ENCODE measurements around the gene DTX1. TPM values are rescaled to one million over a fixed set of nuclear protein-coding genes. Genes with fewer than 3 reads are reported as not detected.
A peak's percentile ranks its signal among the peaks of the same experiment; 100 is the strongest.

DTX1 gene
- total and polyA plus RNA-seq, 7 experiments from 2014 or later = 0.80 to 15.8 (median 4.5) TPM; not detected in 1

DNA sequence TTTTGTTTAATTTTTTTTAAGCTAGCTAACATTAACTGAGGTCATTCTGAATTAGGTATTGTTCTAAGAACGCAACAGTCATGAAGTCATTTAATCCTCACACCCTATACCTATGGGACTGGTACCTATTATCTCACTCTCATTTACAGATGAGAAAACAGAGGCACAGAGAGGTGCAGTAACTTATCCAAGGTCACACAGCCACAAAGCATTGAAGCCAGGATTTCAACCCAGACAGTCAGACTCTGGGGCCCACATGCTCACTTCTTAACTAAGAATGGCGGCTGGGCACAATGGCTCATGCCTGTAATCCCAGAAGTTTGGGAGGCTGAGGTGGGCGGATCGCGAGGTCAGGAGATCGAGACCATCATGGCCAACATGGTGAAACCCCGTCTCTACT, 15.0 kb upstream of the DTX1 start:
- H3K27me3 Mint-ChIP-seq = peaks cover 0 to 12% (median 0%) of the 10 kb centered on the region in 5 donors
- no peaks in the 10 kb centered on the region for H3K36me3 Mint-ChIP-seq
- Histone ChIP-seq H3K36me3 (ENCODE audit: control insufficient read depth in 2 of 3, insufficient read depth in 3 of 3, low read length in 3 of 3) (no peaks in the 10 kb centered on the region), H3K4me1 (ENCODE audit: control insufficient read depth in 2 of 2, insufficient read depth in 2 of 2, low read length in 2 of 2) (no peaks in the 10 kb centered on the region), H3K4me3 (ENCODE audit: low read length) (no peak overlapping the region), H3K27me3 (ENCODE audit: control insufficient read depth in 2 of 2, insufficient read depth in 2 of 2, low read length in 2 of 2) (no peaks in the 10 kb centered on the region), H3K27ac (ENCODE audit: low read depth, low read length) (no peak overlapping the region), H3K9me3 (ENCODE audit: control insufficient read depth in 2 of 3, low read length in 3 of 3) (no peaks in the 10 kb centered on the region)
- H3K27ac Mint-ChIP-seq = no peak overlapping the region
- H3K4me1 Mint-ChIP-seq = no peaks in the 10 kb centered on the region
- CTCF ChIA-PET = no interaction called here
- no peaks in the 10 kb centered on the region for H3K9me3 Mint-ChIP-seq
- intact Hi-C loops (cut with micrococcal nuclease) = loop anchor here in 1 of 2 donors (10.0 kb wide), 1 partner anchor 383 kb away; the partner anchor contains the start of gene SDSL
- DNase-seq (no peak), ATAC-seq (no peak)
- POLR2A ChIA-PET = no interaction called here
- H3K4me3 Mint-ChIP-seq = no peak overlapping the region

DNA sequence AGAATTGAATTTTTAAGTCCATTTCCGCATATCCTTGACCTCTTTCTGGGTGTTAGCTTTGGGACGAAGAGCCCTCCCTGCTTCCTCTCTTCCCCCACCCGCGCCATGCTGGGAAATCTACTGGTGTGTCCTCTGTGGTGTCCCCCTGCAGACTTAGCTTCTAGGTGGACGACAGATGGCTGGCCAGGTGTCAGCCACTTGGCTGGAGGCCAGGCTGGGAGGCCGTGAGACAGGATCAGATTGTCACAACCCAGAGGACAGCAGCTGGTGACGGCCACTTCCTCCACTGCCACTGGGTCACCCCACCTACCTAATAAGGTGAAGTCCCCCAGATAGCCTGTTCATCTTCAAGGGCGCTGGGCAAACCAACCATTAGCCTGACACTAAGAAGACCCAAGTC, 13.3 kb upstream of the DTX1 start:
- Mint-ChIP-seq H3K9me3 (no peaks in the 10 kb centered on the region), H3K36me3 (no peaks in the 10 kb centered on the region), H3K27ac (peak overlapping the region in 1 of 9 donors; percentile 67), H3K27me3 (peaks cover 0 to 12% (median 0%) of the 10 kb centered on the region in 5 donors), H3K4me3 (no peak overlapping the region), H3K4me1 (peaks cover 0 to 2% (median 1%) of the 10 kb centered on the region in 7 donors)
- DNase-seq = no peak
- H3K27ac ChIP-seq (ENCODE audit: low read depth, low read length) = no peak overlapping the region
- intact Hi-C loops (cut with micrococcal nuclease) = loop anchor here in 1 of 2 donors (10.0 kb wide), 1 partner anchor 382 kb away; the partner anchor contains the start of gene SDSL
- no peak for ATAC-seq
- ChIA-PET POLR2A (interaction anchor here (0.6 kb wide), 1 partner anchor 60 kb away, joined by 4 read pairs; no protein-coding TSS in a partner anchor), CTCF (no interaction called here)
- no peak overlapping the region for H3K4me3 ChIP-seq (ENCODE audit: low read length)
- no peaks in the 10 kb centered on the region for H3K27me3 ChIP-seq (ENCODE audit: control insufficient read depth in 2 of 2, insufficient read depth in 2 of 2, low read length in 2 of 2)
- H3K4me1 ChIP-seq (ENCODE audit: control insufficient read depth in 2 of 2, insufficient read depth in 2 of 2, low read length in 2 of 2) = no peaks in the 10 kb centered on the region
- H3K36me3 ChIP-seq (ENCODE audit: control insufficient read depth in 2 of 3, insufficient read depth in 3 of 3, low read length in 3 of 3) = no peaks in the 10 kb centered on the region
- H3K9me3 ChIP-seq (ENCODE audit: control insufficient read depth in 2 of 3, low read length in 3 of 3) = no peaks in the 10 kb centered on the region

DNA sequence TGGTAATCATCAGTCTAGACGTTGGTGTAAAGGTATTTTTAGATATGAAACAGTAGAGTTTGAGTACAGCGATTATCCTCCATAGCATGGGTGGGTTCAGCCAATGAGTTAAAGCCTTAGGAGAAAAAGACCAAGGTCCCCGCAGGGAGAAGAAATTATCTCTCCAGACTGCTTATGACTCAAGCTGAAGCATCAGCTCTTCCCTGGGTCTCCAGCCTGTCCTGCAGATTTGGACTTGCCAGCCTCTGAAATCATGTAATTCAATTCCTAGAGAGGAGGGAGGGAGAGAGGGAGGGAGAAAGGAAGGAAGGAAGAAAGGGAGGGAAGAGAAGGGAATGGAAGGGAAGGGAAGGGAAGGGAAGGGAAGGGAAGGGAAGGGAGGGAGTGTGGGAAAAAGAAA, 12.0 kb upstream of the DTX1 start:
- POLR2A ChIA-PET = no interaction called here
- CTCF ChIA-PET = interaction anchor here (0.6 to 1.0 kb wide), 3 partner anchors 54 to 178 kb away, joined by 4 to 5 read pairs (median 4); no protein-coding TSS in a partner anchor
- Mint-ChIP-seq H3K27ac (no peak overlapping the region), H3K27me3 (peaks cover 0 to 12% (median 0%) of the 10 kb centered on the region in 5 donors), H3K4me1 (peaks cover 4 to 15% (median 14%) of the 10 kb centered on the region in 7 donors), H3K9me3 (no peaks in the 10 kb centered on the region), H3K36me3 (no peaks in the 10 kb centered on the region), H3K4me3 (no peak overlapping the region)
- Histone ChIP-seq H3K27me3 (ENCODE audit: control insufficient read depth in 2 of 2, insufficient read depth in 2 of 2, low read length in 2 of 2) (no peaks in the 10 kb centered on the region), H3K4me1 (ENCODE audit: control insufficient read depth in 2 of 2, insufficient read depth in 2 of 2, low read length in 2 of 2) (peaks cover 0 to 9% of the 10 kb centered on the region in 2 donors), H3K9me3 (ENCODE audit: control insufficient read depth in 2 of 3, low read length in 3 of 3) (no peaks in the 10 kb centered on the region), H3K36me3 (ENCODE audit: control insufficient read depth in 2 of 3, insufficient read depth in 3 of 3, low read length in 3 of 3) (no peaks in the 10 kb centered on the region), H3K4me3 (ENCODE audit: low read length) (no peak overlapping the region), H3K27ac (ENCODE audit: low read depth, low read length) (no peak overlapping the region)
- ATAC-seq (no peak), DNase-seq (no peak)
- intact Hi-C loops (cut with micrococcal nuclease) = loop anchor here in 1 of 2 donors (10.0 kb wide), 1 partner anchor 380 kb away; the partner anchor contains the start of gene SDSL

DNA sequence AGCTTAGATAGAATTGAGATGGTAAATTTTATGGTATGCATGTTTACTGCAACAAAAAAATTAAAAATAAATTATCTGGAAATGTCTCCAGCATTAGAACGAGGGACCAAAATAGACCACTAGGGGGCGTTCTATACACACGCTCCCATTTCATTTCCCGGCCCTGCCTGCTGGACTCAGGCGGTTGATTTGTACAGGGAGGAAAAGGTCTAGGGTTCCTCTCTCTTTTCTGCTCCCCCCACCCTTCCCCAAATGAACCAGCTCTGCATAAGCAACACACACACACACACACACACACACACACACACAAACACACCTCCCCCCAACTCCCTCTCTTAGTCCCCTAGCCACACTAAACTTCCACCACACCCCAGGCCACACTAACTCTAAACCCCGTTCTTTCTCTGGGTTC, 7.8 kb upstream of the DTX1 start:
- peaks cover 0 to 16% (median 0%) of the 10 kb centered on the region in 5 donors for H3K27me3 Mint-ChIP-seq
- peak; percentile 89 for ATAC-seq
- peaks cover 0 to 15% of the 10 kb centered on the region in 2 donors for H3K4me1 ChIP-seq (ENCODE audit: control insufficient read depth in 2 of 2, insufficient read depth in 2 of 2, low read length in 2 of 2)
- H3K4me3 ChIP-seq (ENCODE audit: low read length) = no peak overlapping the region
- peak in 8 of 9 donors; percentile 48 to 74 (median 66) for DNase-seq
- H3K27me3 ChIP-seq (ENCODE audit: control insufficient read depth in 2 of 2, insufficient read depth in 2 of 2, low read length in 2 of 2) = no peaks in the 10 kb centered on the region
- H3K9me3 ChIP-seq (ENCODE audit: control insufficient read depth in 2 of 3, low read length in 3 of 3) = no peaks in the 10 kb centered on the region
- no peaks in the 10 kb centered on the region for H3K36me3 ChIP-seq (ENCODE audit: control insufficient read depth in 2 of 3, insufficient read depth in 3 of 3, low read length in 3 of 3)
- peak overlapping the region in 3 of 10 donors; percentile 31 to 45 (median 43) for H3K4me3 Mint-ChIP-seq
- H3K9me3 Mint-ChIP-seq = no peaks in the 10 kb centered on the region
- intact Hi-C loops (cut with micrococcal nuclease) = loop anchor here (1.0 to 10.0 kb wide), 6 partner anchors 50 to 376 kb away; partner anchors contain the start of genes RASAL1 (in 1 of the 2) and SDSL (in 1 of the 2)
- ChIA-PET CTCF (interaction anchor here (0.6 to 8.1 kb wide), 21 partner anchors 11 to 320 kb away, joined by 3 to 73 read pairs (median 4); no protein-coding TSS in a partner anchor), POLR2A (interaction anchor here (1.0 to 1.6 kb wide), 2 partner anchors 70 to 124 kb away, joined by 3 to 5 read pairs; partner anchors contain the start of gene OAS2)
- H3K4me1 Mint-ChIP-seq = peaks cover 4 to 51% (median 47%) of the 10 kb centered on the region in 7 donors
- no peaks in the 10 kb centered on the region for H3K36me3 Mint-ChIP-seq
- H3K27ac Mint-ChIP-seq = peak overlapping the region in 7 of 9 donors; percentile 13 to 81 (median 52)
- H3K27ac ChIP-seq (ENCODE audit: low read depth, low read length) = no peak overlapping the region

DNA sequence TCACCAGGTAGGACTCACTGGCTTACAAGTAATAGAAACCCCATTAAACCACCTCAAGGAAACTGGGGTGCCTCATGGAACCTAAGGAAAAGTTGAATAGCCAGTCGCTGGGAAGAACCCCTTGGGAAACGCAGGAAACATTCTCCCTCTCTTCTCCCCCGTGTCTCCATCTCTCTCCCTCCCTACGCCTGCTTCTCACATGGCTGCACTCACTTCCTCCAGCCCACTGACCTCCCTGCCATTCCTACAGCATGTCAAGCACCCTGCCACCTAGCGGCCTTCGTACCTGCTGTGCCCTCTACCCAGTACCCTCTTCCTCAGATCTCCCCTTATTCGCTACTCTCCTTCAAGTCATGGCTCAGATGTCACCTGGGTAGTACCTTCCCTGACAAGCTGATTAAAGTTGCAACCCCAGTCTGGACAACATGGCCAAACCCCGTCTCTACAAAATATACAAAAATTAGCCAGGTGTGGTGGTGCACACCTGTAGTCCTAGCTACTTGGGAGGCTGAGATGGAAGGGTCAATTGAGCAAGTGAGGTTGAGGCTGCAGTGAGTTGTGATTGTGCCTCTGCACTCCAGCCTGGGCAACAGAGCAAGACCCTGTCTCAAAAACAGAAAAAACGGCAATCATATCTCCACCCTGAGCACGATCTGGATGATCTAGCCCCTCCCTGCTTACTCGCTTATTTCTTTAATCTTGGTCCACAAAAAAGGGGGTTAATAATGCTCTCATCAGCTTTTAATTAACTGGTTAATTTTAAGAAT, 6.4 kb upstream of the DTX1 start:
- Histone ChIP-seq H3K4me1 (ENCODE audit: control insufficient read depth in 2 of 2, insufficient read depth in 2 of 2, low read length in 2 of 2) (peaks cover 0 to 21% of the 10 kb centered on the region in 2 donors), H3K36me3 (ENCODE audit: control insufficient read depth in 2 of 3, insufficient read depth in 3 of 3, low read length in 3 of 3) (no peaks in the 10 kb centered on the region), H3K4me3 (ENCODE audit: low read length) (no peak overlapping the region), H3K27me3 (ENCODE audit: control insufficient read depth in 2 of 2, insufficient read depth in 2 of 2, low read length in 2 of 2) (no peaks in the 10 kb centered on the region), H3K9me3 (ENCODE audit: control insufficient read depth in 2 of 3, low read length in 3 of 3) (no peaks in the 10 kb centered on the region), H3K27ac (ENCODE audit: low read depth, low read length) (no peak overlapping the region)
- no peaks in the 10 kb centered on the region for H3K9me3 Mint-ChIP-seq
- H3K4me3 Mint-ChIP-seq = peak overlapping the region in 1 of 10 donors; percentile 20
- POLR2A ChIA-PET = no interaction called here
- peak overlapping the region in 3 of 9 donors; percentile 26 to 48 (median 31) for H3K27ac Mint-ChIP-seq
- H3K27me3 Mint-ChIP-seq = peaks cover 0 to 15% (median 0%) of the 10 kb centered on the region in 5 donors
- CTCF ChIA-PET = interaction anchor here (1.0 to 8.1 kb wide), 10 partner anchors 37 to 126 kb away, joined by 3 to 73 read pairs (median 6); no protein-coding TSS in a partner anchor
- H3K36me3 Mint-ChIP-seq = no peaks in the 10 kb centered on the region
- DNase-seq = no peak
- intact Hi-C loops (cut with micrococcal nuclease) = loop anchor here (2.0 to 10.0 kb wide), 3 partner anchors 103 to 375 kb away; partner anchors contain the start of genes SDSL (in 1 of the 2) and SLC8B1 (in 1 of the 2)
- ATAC-seq = no peak
- peaks cover 4 to 62% (median 56%) of the 10 kb centered on the region in 7 donors for H3K4me1 Mint-ChIP-seq

GRCh38 chr12:113050795-113051194, 5.7 kb upstream of the DTX1 start:
- H3K4me3 ChIP-seq (ENCODE audit: low read length) = no peak overlapping the region
- H3K27ac ChIP-seq (ENCODE audit: low read depth, low read length) = no peak overlapping the region
- DNase-seq (no peak), ATAC-seq (no peak)
- Mint-ChIP-seq H3K4me3 (no peak overlapping the region), H3K36me3 (no peaks in the 10 kb centered on the region), H3K27me3 (peaks cover 0 to 18% (median 0%) of the 10 kb centered on the region in 5 donors), H3K9me3 (no peaks in the 10 kb centered on the region), H3K27ac (peak overlapping the region in 1 of 9 donors; percentile 53), H3K4me1 (peaks cover 4 to 68% (median 62%) of the 10 kb centered on the region in 7 donors)
- H3K36me3 ChIP-seq (ENCODE audit: control insufficient read depth in 2 of 3, insufficient read depth in 3 of 3, low read length in 3 of 3) = no peaks in the 10 kb centered on the region
- ChIA-PET CTCF (interaction anchor here (1.0 to 8.1 kb wide), 5 partner anchors 41 to 123 kb away, joined by 3 to 73 read pairs (median 8); no protein-coding TSS in a partner anchor), POLR2A (no interaction called here)
- peaks cover 0 to 26% of the 10 kb centered on the region in 2 donors for H3K4me1 ChIP-seq (ENCODE audit: control insufficient read depth in 2 of 2, insufficient read depth in 2 of 2, low read length in 2 of 2)
- no peaks in the 10 kb centered on the region for H3K27me3 ChIP-seq (ENCODE audit: control insufficient read depth in 2 of 2, insufficient read depth in 2 of 2, low read length in 2 of 2)
- no peaks in the 10 kb centered on the region for H3K9me3 ChIP-seq (ENCODE audit: control insufficient read depth in 2 of 3, low read length in 3 of 3)
- intact Hi-C loops (cut with micrococcal nuclease) = loop anchor here in 1 of 2 donors (10.0 kb wide), 1 partner anchor 284 kb away; the partner anchor contains the start of gene SLC8B1
